ENCODE data around the gene ARPC1B. TPM values are rescaled to one million over a fixed set of nuclear protein-coding genes. Genes with fewer than 3 reads are reported as not detected.
"Not testable (repeated sequence)": the region's sequence is repeated elsewhere in the genome, so short reads cannot be mapped to it uniquely, and the experiment has no call there.

Gene ARPC1B
- total and polyA plus RNA-seq, 2 donors from 2014 or later: 74.1 to 216 TPM

- FAIRE-seq: no peak
- no peaks in the 10 kb centered on the region for H3K9me3 ChIP-seq (ENCODE audit: control insufficient read depth in 2 of 3, insufficient read depth in 1 of 3, low read length in 3 of 3)
- no peak overlapping the region for H3K9ac ChIP-seq (ENCODE audit: low read length in 3 of 3)
- H3K4me3 ChIP-seq (ENCODE audit: low read length in 3 of 3): no peak overlapping the region
- no peak for TF ChIP-seq CTCF (IDR thresholded peaks at IDR 0.05; ENCODE audit: borderline replicate concordance, extremely low read depth, insufficient read depth)
- H3K27me3 ChIP-seq (ENCODE audit: control insufficient read depth, insufficient read depth, low read length): no peaks in the 10 kb centered on the region
- intact Hi-C loops (cut with DNase I): no loop called here
- H3K4me1 ChIP-seq (ENCODE audit: control insufficient read depth in 2 of 3, insufficient read depth in 2 of 3, low read depth in 1 of 3, low read length in 3 of 3): no peaks in the 10 kb centered on the region
- H3K36me3 ChIP-seq (ENCODE audit: control insufficient read depth in 2 of 3, insufficient read depth in 3 of 3, low read length in 3 of 3): peaks cover 0 to 19% (median 13%) of the 10 kb centered on the region in 3 donors
- DNase-seq: no peak
- no peak overlapping the region for H3K27ac ChIP-seq (ENCODE audit: low read depth in 2 of 2, low read length in 2 of 2)
Measured at GRCh38 chr7:99424932-99425730, 50.6 kb downstream of the ARPC1B start.

GRCh38 chr7:99428972-99429566 lies 54.5 kb downstream of the ARPC1B start:
- Histone ChIP-seq H3K9me3 (ENCODE audit: control insufficient read depth in 2 of 3, insufficient read depth in 1 of 3, low read length in 3 of 3) (no peaks in the 10 kb centered on the region), H3K4me1 (ENCODE audit: control insufficient read depth in 2 of 3, insufficient read depth in 2 of 3, low read depth in 1 of 3, low read length in 3 of 3) (no peaks in the 10 kb centered on the region), H3K27ac (ENCODE audit: low read depth in 2 of 2, low read length in 2 of 2) (no peak overlapping the region), H3K27me3 (ENCODE audit: control insufficient read depth, insufficient read depth, low read length) (no peaks in the 10 kb centered on the region), H3K9ac (ENCODE audit: low read length in 3 of 3) (no peak overlapping the region), H3K4me3 (ENCODE audit: low read length in 3 of 3) (no peak overlapping the region), H3K36me3 (ENCODE audit: control insufficient read depth in 2 of 3, insufficient read depth in 3 of 3, low read length in 3 of 3) (peaks cover 0 to 13% (median 10%) of the 10 kb centered on the region in 3 donors)
- no peak for DNase-seq
- no peak for TF ChIP-seq CTCF (IDR thresholded peaks at IDR 0.05; ENCODE audit: borderline replicate concordance, extremely low read depth, insufficient read depth)
- FAIRE-seq: no peak
- intact Hi-C loops (cut with DNase I): no loop called here

GRCh38 chr7:99429756-99430155 lies 55.2 kb downstream of the ARPC1B start:
- TF ChIP-seq CTCF (IDR thresholded peaks at IDR 0.05; ENCODE audit: borderline replicate concordance, extremely low read depth, insufficient read depth): no peak
- DNase-seq (no peak), FAIRE-seq (no peak)
- intact Hi-C loops (cut with DNase I): no loop called here
- H3K36me3 ChIP-seq (ENCODE audit: control insufficient read depth in 2 of 3, insufficient read depth in 3 of 3, low read length in 3 of 3): peaks cover 0 to 15% (median 12%) of the 10 kb centered on the region in 3 donors
- H3K27me3 ChIP-seq (ENCODE audit: control insufficient read depth, insufficient read depth, low read length): no peaks in the 10 kb centered on the region
- no peaks in the 10 kb centered on the region for H3K4me1 ChIP-seq (ENCODE audit: control insufficient read depth in 2 of 3, insufficient read depth in 2 of 3, low read depth in 1 of 3, low read length in 3 of 3)
- no peaks in the 10 kb centered on the region for H3K9me3 ChIP-seq (ENCODE audit: control insufficient read depth in 2 of 3, insufficient read depth in 1 of 3, low read length in 3 of 3)
- no peak overlapping the region for H3K9ac ChIP-seq (ENCODE audit: low read length in 3 of 3)
- no peak overlapping the region for H3K4me3 ChIP-seq (ENCODE audit: low read length in 3 of 3)
- no peak overlapping the region for H3K27ac ChIP-seq (ENCODE audit: low read depth in 2 of 2, low read length in 2 of 2)

GRCh38 chr7:99431756-99432540 lies 57.4 kb downstream of the ARPC1B start:
- H3K9ac ChIP-seq (ENCODE audit: low read length in 3 of 3); H3K4me1 ChIP-seq (ENCODE audit: control insufficient read depth in 2 of 3, insufficient read depth in 2 of 3, low read depth in 1 of 3, low read length in 3 of 3); H3K27ac ChIP-seq (ENCODE audit: low read depth in 2 of 2, low read length in 2 of 2); H3K4me3 ChIP-seq (ENCODE audit: low read length in 3 of 3); DNase-seq; H3K9me3 ChIP-seq (ENCODE audit: control insufficient read depth in 2 of 3, insufficient read depth in 1 of 3, low read length in 3 of 3); intact Hi-C loops (cut with DNase I); FAIRE-seq; H3K27me3 ChIP-seq (ENCODE audit: control insufficient read depth, insufficient read depth, low read length): not testable (repeated sequence)
- H3K36me3 ChIP-seq (ENCODE audit: control insufficient read depth in 2 of 3, insufficient read depth in 3 of 3, low read length in 3 of 3): peaks cover 0 to 17% (median 12%) of the 10 kb centered on the region in 3 donors

All from kidney (tissue), 14 donors.